ENCODE results near the gene ATP13A4.

DNA sequence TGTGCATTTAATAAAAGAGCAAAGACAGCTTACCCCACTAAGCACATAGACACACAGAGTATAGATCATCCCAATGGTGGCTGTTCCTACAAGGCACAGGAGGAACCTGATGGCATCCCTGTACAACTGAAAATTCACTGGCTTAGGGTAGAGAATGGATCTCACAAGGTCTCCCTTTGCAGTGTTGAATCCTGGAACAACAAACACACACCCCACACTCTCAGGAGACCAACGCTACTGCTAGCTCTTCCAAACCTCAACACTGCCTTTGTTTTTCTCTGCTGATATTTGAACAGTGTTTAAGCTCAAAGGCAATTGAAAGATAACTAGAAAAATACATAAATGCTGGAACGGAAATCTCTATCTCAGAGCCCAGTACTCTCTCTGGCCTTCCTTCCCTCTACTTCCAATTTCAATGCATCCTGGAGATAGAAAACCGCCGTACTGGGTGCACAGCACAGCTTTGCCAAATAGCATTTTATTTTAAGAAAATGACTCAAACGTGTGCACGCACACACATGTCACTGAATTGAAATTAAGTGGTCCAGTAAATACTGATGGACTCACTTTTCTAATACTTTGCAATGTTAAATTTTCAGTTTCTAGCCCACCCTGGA lies 88.6 kb downstream of the ATP13A4 start:
- no peak for TF ChIP-seq SMC3 (conservative IDR thresholded peaks at IDR 0.05; ENCODE audit: poor library complexity)
- TF ChIP-seq TAF1 (IDR thresholded peaks at IDR 0.05; ENCODE audit: low read depth) = no peak
- TF ChIP-seq EZH2 (IDR thresholded peaks at IDR 0.05; ENCODE audit: borderline replicate concordance, insufficient read depth, low read length, poor library complexity, severe bottlenecking) = no peak
- TF ChIP-seq, protein P1, sequence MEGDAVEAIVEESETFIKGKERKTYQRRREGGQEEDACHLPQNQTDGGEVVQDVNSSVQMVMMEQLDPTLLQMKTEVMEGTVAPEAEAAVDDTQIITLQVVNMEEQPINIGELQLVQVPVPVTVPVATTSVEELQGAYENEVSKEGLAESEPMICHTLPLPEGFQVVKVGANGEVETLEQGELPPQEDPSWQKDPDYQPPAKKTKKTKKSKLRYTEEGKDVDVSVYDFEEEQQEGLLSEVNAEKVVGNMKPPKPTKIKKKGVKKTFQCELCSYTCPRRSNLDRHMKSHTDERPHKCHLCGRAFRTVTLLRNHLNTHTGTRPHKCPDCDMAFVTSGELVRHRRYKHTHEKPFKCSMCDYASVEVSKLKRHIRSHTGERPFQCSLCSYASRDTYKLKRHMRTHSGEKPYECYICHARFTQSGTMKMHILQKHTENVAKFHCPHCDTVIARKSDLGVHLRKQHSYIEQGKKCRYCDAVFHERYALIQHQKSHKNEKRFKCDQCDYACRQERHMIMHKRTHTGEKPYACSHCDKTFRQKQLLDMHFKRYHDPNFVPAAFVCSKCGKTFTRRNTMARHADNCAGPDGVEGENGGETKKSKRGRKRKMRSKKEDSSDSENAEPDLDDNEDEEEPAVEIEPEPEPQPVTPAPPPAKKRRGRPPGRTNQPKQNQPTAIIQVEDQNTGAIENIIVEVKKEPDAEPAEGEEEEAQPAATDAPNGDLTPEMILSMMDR (IDR thresholded peaks at IDR 0.05; ENCODE audit: poor library complexity, severe bottlenecking) = no peak
